ENCODE measurements around the gene FKBP8. TPM values are rescaled to one million over a fixed set of nuclear protein-coding genes. Genes with fewer than 3 reads are reported as not detected.

Gene FKBP8
- total RNA-seq, 1 experiment from 2014 or later, result 184 TPM

DNA sequence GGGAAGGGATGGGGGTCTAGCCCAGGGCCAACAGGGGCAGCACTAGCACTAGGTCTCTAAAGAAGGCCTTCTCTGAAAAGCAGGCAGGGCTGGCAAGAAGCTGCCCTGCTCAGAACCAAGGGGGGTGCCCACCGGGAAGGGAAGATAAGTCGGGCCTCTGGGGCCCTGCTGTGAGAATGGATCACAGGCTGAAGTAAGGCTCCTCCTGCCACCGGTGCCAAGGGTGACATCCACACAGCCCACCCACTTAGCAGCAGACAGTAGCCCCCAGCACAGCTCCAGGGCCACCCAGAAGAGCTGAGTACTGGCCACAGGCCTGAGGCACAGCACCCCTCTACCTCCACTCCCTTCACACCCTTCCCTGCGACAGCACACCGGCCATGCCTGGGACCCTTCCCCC lies 27.4 kb downstream of the FKBP8 start:
- no peak overlapping the region for H3K4me3 ChIP-seq (ENCODE audit: low read depth, low read length)

DNA sequence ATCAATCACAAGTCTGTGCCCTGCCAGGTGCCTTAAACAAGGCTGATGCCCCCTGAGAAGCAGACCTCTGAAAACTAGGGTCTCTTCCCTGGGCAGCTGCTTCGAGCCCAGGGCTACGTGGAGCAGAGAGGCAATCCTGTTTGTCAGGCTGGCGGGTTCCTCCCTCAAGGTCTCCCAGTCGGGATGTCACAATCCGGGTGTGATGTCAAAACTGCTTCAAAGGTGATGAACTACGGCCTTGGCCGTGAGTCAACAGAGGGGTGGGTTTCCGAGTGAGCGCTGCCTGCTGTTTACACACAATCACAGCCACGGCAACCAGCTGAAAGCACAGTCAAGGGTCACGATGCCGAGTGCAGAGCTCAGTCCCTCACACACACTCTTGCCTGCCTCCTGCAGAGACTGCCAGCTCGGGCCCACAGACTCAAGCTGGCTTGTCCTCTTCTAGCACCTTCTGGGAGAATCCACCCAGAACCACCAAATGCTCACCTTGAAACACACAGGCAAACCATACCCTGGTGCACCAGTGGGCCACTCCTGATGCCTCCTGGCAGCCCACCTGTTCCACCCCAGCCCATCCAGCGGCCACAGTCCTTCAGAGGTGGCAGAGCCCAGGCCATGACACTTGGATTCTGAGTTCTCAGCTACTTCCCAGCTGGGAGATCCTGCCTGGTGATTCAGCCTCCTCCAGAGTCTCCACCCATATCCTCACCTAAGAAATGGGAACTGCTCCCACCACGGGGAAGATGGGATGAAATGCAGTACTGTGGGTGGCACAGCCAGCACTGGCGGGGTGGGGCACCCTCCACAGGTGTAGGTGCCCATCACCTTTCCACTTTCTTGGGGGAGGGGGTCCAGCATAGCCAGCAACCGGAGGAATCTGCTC lies 28.3 kb downstream of the FKBP8 start:
- no TSS peak for BruUV-seq (replicated peaks)
- intact Hi-C loops (cut with micrococcal nuclease; ENCODE audit: unreplicated experiment), result no loop called here
- H3K4me3 Mint-ChIP-seq (ENCODE audit: unreplicated experiment), result no peak overlapping the region
- Histone ChIP-seq H3K4me3 (ENCODE audit: low read depth, low read length) (no peak overlapping the region), H3K4me1 (peaks cover 19% of the 10 kb centered on the region), H3K9me3 (no peaks in the 10 kb centered on the region), H3K27me3 (replicated peaks; ENCODE audit: control insufficient read depth, insufficient read depth, low read length) (no peaks in the 10 kb centered on the region), H3K36me3 (ENCODE audit: control insufficient read depth, insufficient read depth, low read length) (no peaks in the 10 kb centered on the region)
- peak overlapping the region; percentile 76 for H3K27ac Mint-ChIP-seq (ENCODE audit: unreplicated experiment)
- H3K36me3 Mint-ChIP-seq (ENCODE audit: insufficient read depth, unreplicated experiment), result peaks cover 11% of the 10 kb centered on the region
- no peaks in the 10 kb centered on the region for H3K9me3 Mint-ChIP-seq (ENCODE audit: unreplicated experiment)
- TF ChIP-seq, protein P1, sequence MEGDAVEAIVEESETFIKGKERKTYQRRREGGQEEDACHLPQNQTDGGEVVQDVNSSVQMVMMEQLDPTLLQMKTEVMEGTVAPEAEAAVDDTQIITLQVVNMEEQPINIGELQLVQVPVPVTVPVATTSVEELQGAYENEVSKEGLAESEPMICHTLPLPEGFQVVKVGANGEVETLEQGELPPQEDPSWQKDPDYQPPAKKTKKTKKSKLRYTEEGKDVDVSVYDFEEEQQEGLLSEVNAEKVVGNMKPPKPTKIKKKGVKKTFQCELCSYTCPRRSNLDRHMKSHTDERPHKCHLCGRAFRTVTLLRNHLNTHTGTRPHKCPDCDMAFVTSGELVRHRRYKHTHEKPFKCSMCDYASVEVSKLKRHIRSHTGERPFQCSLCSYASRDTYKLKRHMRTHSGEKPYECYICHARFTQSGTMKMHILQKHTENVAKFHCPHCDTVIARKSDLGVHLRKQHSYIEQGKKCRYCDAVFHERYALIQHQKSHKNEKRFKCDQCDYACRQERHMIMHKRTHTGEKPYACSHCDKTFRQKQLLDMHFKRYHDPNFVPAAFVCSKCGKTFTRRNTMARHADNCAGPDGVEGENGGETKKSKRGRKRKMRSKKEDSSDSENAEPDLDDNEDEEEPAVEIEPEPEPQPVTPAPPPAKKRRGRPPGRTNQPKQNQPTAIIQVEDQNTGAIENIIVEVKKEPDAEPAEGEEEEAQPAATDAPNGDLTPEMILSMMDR (IDR thresholded peaks at IDR 0.05; ENCODE audit: insufficient read depth in 1 of 2, low read depth in 1 of 2, low read length in 1 of 2, severe bottlenecking in 1 of 2, unreplicated experiment in 1 of 2), result no peak
- DNase-seq, result peak; percentile 91 to 92
- H3K4me1 Mint-ChIP-seq (ENCODE audit: low read depth, unreplicated experiment), result peaks cover 30% of the 10 kb centered on the region
- H3K27me3 Mint-ChIP-seq (ENCODE audit: insufficient read depth, unreplicated experiment), result no peaks in the 10 kb centered on the region
- ChIA-PET POLR2A (interaction anchor here (0.5 to 0.7 kb wide), 2 partner anchors 33 to 56 kb away, joined by 3 to 5 read pairs; no protein-coding TSS in a partner anchor), CTCF (interaction anchor here (1.0 to 1.3 kb wide), 2 partner anchors 26 to 74 kb away, joined by 3 to 10 read pairs; no protein-coding TSS in a partner anchor)

More for the DNA sequence above, 27.4 kb downstream of the FKBP8 start:
- peaks cover 30% of the 10 kb centered on the region for H3K4me1 Mint-ChIP-seq (ENCODE audit: low read depth, unreplicated experiment)
- H3K27me3 Mint-ChIP-seq (ENCODE audit: insufficient read depth, unreplicated experiment), result no peaks in the 10 kb centered on the region
- H3K4me1 ChIP-seq, result peaks cover 19% of the 10 kb centered on the region
- peaks cover 11% of the 10 kb centered on the region for H3K36me3 Mint-ChIP-seq (ENCODE audit: insufficient read depth, unreplicated experiment)
- no TSS peak for BruUV-seq (replicated peaks)
- no peaks in the 10 kb centered on the region for H3K9me3 ChIP-seq
- no peaks in the 10 kb centered on the region for H3K9me3 Mint-ChIP-seq (ENCODE audit: unreplicated experiment)
- intact Hi-C loops (cut with micrococcal nuclease; ENCODE audit: unreplicated experiment), result no loop called here
- DNase-seq, result no peak
- no peaks in the 10 kb centered on the region for H3K36me3 ChIP-seq (ENCODE audit: control insufficient read depth, insufficient read depth, low read length)
- peak overlapping the region; percentile 85 for H3K27ac Mint-ChIP-seq (ENCODE audit: unreplicated experiment)
- ChIA-PET CTCF (interaction anchor here (1.1 kb wide), 1 partner anchor 27 kb away, joined by 4 read pairs; no protein-coding TSS in a partner anchor), POLR2A (no interaction called here)
- H3K4me3 Mint-ChIP-seq (ENCODE audit: unreplicated experiment), result no peak overlapping the region
- H3K27me3 ChIP-seq (replicated peaks; ENCODE audit: control insufficient read depth, insufficient read depth, low read length), result no peaks in the 10 kb centered on the region
- TF ChIP-seq, protein P1 (IDR thresholded peaks at IDR 0.05; ENCODE audit: insufficient read depth in 1 of 2, low read depth in 1 of 2, low read length in 1 of 2, severe bottlenecking in 1 of 2, unreplicated experiment in 1 of 2), result no peak

DNA sequence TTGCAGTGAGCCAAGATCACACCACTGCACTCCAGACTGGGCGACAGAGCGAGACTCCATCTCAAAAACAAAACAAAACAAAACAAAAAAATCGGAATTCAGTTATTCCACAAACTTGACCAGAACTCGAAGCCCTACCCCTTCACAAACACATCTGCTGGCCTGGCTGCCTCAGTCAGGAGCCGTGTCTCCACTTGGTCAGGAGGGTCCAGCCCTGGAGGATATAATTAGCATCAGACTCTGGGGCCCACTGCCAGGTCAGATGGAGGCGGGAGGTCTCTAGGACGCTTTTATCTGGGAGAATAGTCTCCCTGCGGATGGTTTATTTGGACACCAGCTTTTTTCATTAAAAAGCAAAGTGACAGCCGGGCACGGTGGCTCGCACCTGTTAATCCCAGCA lies 29.5 kb downstream of the FKBP8 start:
- BruUV-seq (replicated peaks), result no TSS peak
- no peak overlapping the region for H3K27ac Mint-ChIP-seq (ENCODE audit: unreplicated experiment)
- no peaks in the 10 kb centered on the region for H3K9me3 Mint-ChIP-seq (ENCODE audit: unreplicated experiment)
- H3K36me3 Mint-ChIP-seq (ENCODE audit: insufficient read depth, unreplicated experiment), result peaks cover 11% of the 10 kb centered on the region
- TF ChIP-seq, protein P1 (IDR thresholded peaks at IDR 0.05; ENCODE audit: insufficient read depth in 1 of 2, low read depth in 1 of 2, low read length in 1 of 2, severe bottlenecking in 1 of 2, unreplicated experiment in 1 of 2), result no peak
- POLR2A ChIA-PET, result no interaction called here
- no peaks in the 10 kb centered on the region for H3K27me3 Mint-ChIP-seq (ENCODE audit: insufficient read depth, unreplicated experiment)
- Histone ChIP-seq H3K9me3 (no peaks in the 10 kb centered on the region), H3K27me3 (replicated peaks; ENCODE audit: control insufficient read depth, insufficient read depth, low read length) (no peaks in the 10 kb centered on the region), H3K4me3 (ENCODE audit: low read depth, low read length) (no peak overlapping the region), H3K36me3 (ENCODE audit: control insufficient read depth, insufficient read depth, low read length) (no peaks in the 10 kb centered on the region), H3K4me1 (peaks cover 14% of the 10 kb centered on the region)
- intact Hi-C loops (cut with micrococcal nuclease; ENCODE audit: unreplicated experiment), result no loop called here
- H3K4me3 Mint-ChIP-seq (ENCODE audit: unreplicated experiment), result no peak overlapping the region
- peaks cover 30% of the 10 kb centered on the region for H3K4me1 Mint-ChIP-seq (ENCODE audit: low read depth, unreplicated experiment)
- CTCF ChIA-PET, result no interaction called here
- no peak for DNase-seq
